ENCODE measurements around the gene TMEM196. TPM values are rescaled to one million over a fixed set of nuclear protein-coding genes. Genes with fewer than 3 reads are reported as not detected.

Gene TMEM196
- total and polyA plus RNA-seq, 4 donors, result 0.10 to 0.30 (median 0.29) TPM; not detected in 1

- no peak overlapping the region for H3K4me3 ChIP-seq (ENCODE audit: low read length in 2 of 2)
- ATAC-seq (ENCODE audit: low FRiP score) (no peak), DNase-seq (no peak)
- 50 to 54% methylated on average over 1 of the region's 1 CpG for WGBS, 2 donors
- no peak overlapping the region for H3K27ac ChIP-seq (ENCODE audit: low read depth in 1 of 2, low read length in 2 of 2)
- H3K4me1 ChIP-seq (ENCODE audit: control insufficient read depth in 1 of 2, insufficient read depth in 2 of 2, low read length in 2 of 2), result no peaks in the 10 kb centered on the region
- no peaks in the 10 kb centered on the region for H3K9me3 ChIP-seq (ENCODE audit: control insufficient read depth, low read length)
- no peaks in the 10 kb centered on the region for H3K27me3 ChIP-seq (ENCODE audit: control insufficient read depth in 1 of 2, insufficient read depth in 2 of 2, low read length in 1 of 2)
- H3K36me3 ChIP-seq (ENCODE audit: control insufficient read depth in 1 of 2, insufficient read depth in 2 of 2, low read length in 1 of 2), result no peaks in the 10 kb centered on the region
- intact Hi-C loops (cut with DNase I), result no loop called here
These were observed 57.9 kb downstream of the TMEM196 start for GRCh38 chr7:19715499-19715898.

- intact Hi-C loops (cut with DNase I), result loop anchor here (2.0 to 5.0 kb wide), 2 partner anchors 884 to 885 kb away; no protein-coding TSS in a partner anchor
These were observed 59.7 kb downstream of the TMEM196 start for GRCh38 chr7:19713676-19714075.

GRCh38 chr7:19709249-19709578, 64.2 kb downstream of the TMEM196 start:
- 43 to 48% methylated on average over 6 of the region's 6 CpGs for WGBS, 2 donors
- H3K4me1 ChIP-seq (ENCODE audit: control insufficient read depth in 1 of 2, insufficient read depth in 2 of 2, low read length in 2 of 2), result no peaks in the 10 kb centered on the region
- no peaks in the 10 kb centered on the region for H3K27me3 ChIP-seq (ENCODE audit: control insufficient read depth in 1 of 2, insufficient read depth in 2 of 2, low read length in 1 of 2)
- no peak for ATAC-seq (ENCODE audit: low FRiP score)
- intact Hi-C loops (cut with DNase I), result no loop called here
- H3K27ac ChIP-seq (ENCODE audit: low read depth in 1 of 2, low read length in 2 of 2), result peak overlapping the region in 1 of 2 donors; percentile 12
- no peak for DNase-seq
- no peaks in the 10 kb centered on the region for H3K9me3 ChIP-seq (ENCODE audit: control insufficient read depth, low read length)
- H3K4me3 ChIP-seq (ENCODE audit: low read length in 2 of 2), result no peak overlapping the region
- no peaks in the 10 kb centered on the region for H3K36me3 ChIP-seq (ENCODE audit: control insufficient read depth in 1 of 2, insufficient read depth in 2 of 2, low read length in 1 of 2)

More at GRCh38 chr7:19713676-19714075, 59.7 kb downstream of the TMEM196 start:
- WGBS, 2 donors, result 28 to 30% methylated on average over 1 of the region's 1 CpG
- ATAC-seq (ENCODE audit: low FRiP score) (no peak), DNase-seq (no peak)
- Histone ChIP-seq H3K27ac (ENCODE audit: low read depth in 1 of 2, low read length in 2 of 2) (no peak overlapping the region), H3K4me1 (ENCODE audit: control insufficient read depth in 1 of 2, insufficient read depth in 2 of 2, low read length in 2 of 2) (no peaks in the 10 kb centered on the region), H3K9me3 (ENCODE audit: control insufficient read depth, low read length) (no peaks in the 10 kb centered on the region), H3K36me3 (ENCODE audit: control insufficient read depth in 1 of 2, insufficient read depth in 2 of 2, low read length in 1 of 2) (no peaks in the 10 kb centered on the region), H3K4me3 (ENCODE audit: low read length in 2 of 2) (no peak overlapping the region), H3K27me3 (ENCODE audit: control insufficient read depth in 1 of 2, insufficient read depth in 2 of 2, low read length in 1 of 2) (no peaks in the 10 kb centered on the region)

GRCh38 chr7:19708397-19709248, 64.8 kb downstream of the TMEM196 start, which contains the start of gene POLR1F:
Gene POLR1F (minus strand): TSS chr7:19709037. CDS start chr7:19709016, 21 bp downstream.
- intact Hi-C loops (cut with DNase I), result no loop called here

GRCh38 chr7:19707240-19707639, 66.2 kb downstream of the TMEM196 start:
- Histone ChIP-seq H3K4me3 (ENCODE audit: low read length in 2 of 2) (no peak overlapping the region), H3K9me3 (ENCODE audit: control insufficient read depth, low read length) (no peaks in the 10 kb centered on the region), H3K27me3 (ENCODE audit: control insufficient read depth in 1 of 2, insufficient read depth in 2 of 2, low read length in 1 of 2) (no peaks in the 10 kb centered on the region), H3K4me1 (ENCODE audit: control insufficient read depth in 1 of 2, insufficient read depth in 2 of 2, low read length in 2 of 2) (no peaks in the 10 kb centered on the region), H3K27ac (ENCODE audit: low read depth in 1 of 2, low read length in 2 of 2) (no peak overlapping the region), H3K36me3 (ENCODE audit: control insufficient read depth in 1 of 2, insufficient read depth in 2 of 2, low read length in 1 of 2) (no peaks in the 10 kb centered on the region)
- ATAC-seq (ENCODE audit: low FRiP score) (no peak), DNase-seq (no peak)
- WGBS, 2 donors, result 36 to 44% methylated on average over 3 of the region's 3 CpGs
- intact Hi-C loops (cut with DNase I), result no loop called here

More at GRCh38 chr7:19708397-19709248, 64.8 kb downstream of the TMEM196 start, which contains the start of gene POLR1F:
- Histone ChIP-seq H3K4me1 (ENCODE audit: control insufficient read depth in 1 of 2, insufficient read depth in 2 of 2, low read length in 2 of 2) (no peaks in the 10 kb centered on the region), H3K4me3 (ENCODE audit: low read length in 2 of 2) (peak within 1 kb of the TSS; percentile 65 to 94), H3K27ac (ENCODE audit: low read depth in 1 of 2, low read length in 2 of 2) (peak within 1 kb of the TSS in 1 of 2 donors; percentile 38), H3K9me3 (ENCODE audit: control insufficient read depth, low read length) (no peaks in the 10 kb centered on the region), H3K27me3 (ENCODE audit: control insufficient read depth in 1 of 2, insufficient read depth in 2 of 2, low read length in 1 of 2) (no peaks in the 10 kb centered on the region), H3K36me3 (ENCODE audit: control insufficient read depth in 1 of 2, insufficient read depth in 2 of 2, low read length in 1 of 2) (no peaks in the 10 kb centered on the region)
- DNase-seq (peak; percentile 95 to 98), ATAC-seq (ENCODE audit: low FRiP score) (peak; percentile 98)
- WGBS, 2 donors, result 0 to 1% methylated on average over 56 of the region's 56 CpGs

GRCh38 chr7:19705663-19706062, 67.8 kb downstream of the TMEM196 start:
- Histone ChIP-seq H3K4me3 (ENCODE audit: low read length in 2 of 2) (no peak overlapping the region), H3K9me3 (ENCODE audit: control insufficient read depth, low read length) (no peaks in the 10 kb centered on the region), H3K36me3 (ENCODE audit: control insufficient read depth in 1 of 2, insufficient read depth in 2 of 2, low read length in 1 of 2) (no peaks in the 10 kb centered on the region), H3K27me3 (ENCODE audit: control insufficient read depth in 1 of 2, insufficient read depth in 2 of 2, low read length in 1 of 2) (no peaks in the 10 kb centered on the region), H3K27ac (ENCODE audit: low read depth in 1 of 2, low read length in 2 of 2) (no peak overlapping the region), H3K4me1 (ENCODE audit: control insufficient read depth in 1 of 2, insufficient read depth in 2 of 2, low read length in 2 of 2) (no peaks in the 10 kb centered on the region)
- ATAC-seq (ENCODE audit: low FRiP score), result no peak
- no peak for DNase-seq
- intact Hi-C loops (cut with DNase I), result no loop called here
- 72 to 74% methylated on average over 2 of the region's 2 CpGs for WGBS, 2 donors

- no peak overlapping the region for H3K4me3 ChIP-seq (ENCODE audit: low read length in 2 of 2)
- whole genome bisulfite sequencing, 2 donors, result 71 to 73% methylated on average over 4 of the region's 4 CpGs
- H3K36me3 ChIP-seq (ENCODE audit: control insufficient read depth in 1 of 2, insufficient read depth in 2 of 2, low read length in 1 of 2), result peaks cover 0 to 2% of the 10 kb centered on the region in 2 donors
- no peaks in the 10 kb centered on the region for H3K27me3 ChIP-seq (ENCODE audit: control insufficient read depth in 1 of 2, insufficient read depth in 2 of 2, low read length in 1 of 2)
- no peak overlapping the region for H3K27ac ChIP-seq (ENCODE audit: low read depth in 1 of 2, low read length in 2 of 2)
- ATAC-seq (ENCODE audit: low FRiP score), result no peak
- H3K4me1 ChIP-seq (ENCODE audit: control insufficient read depth in 1 of 2, insufficient read depth in 2 of 2, low read length in 2 of 2), result no peaks in the 10 kb centered on the region
- intact Hi-C loops (cut with DNase I), result no loop called here
- no peak for DNase-seq
- H3K9me3 ChIP-seq (ENCODE audit: control insufficient read depth, low read length), result no peaks in the 10 kb centered on the region
These were observed 71.9 kb downstream of the TMEM196 start for GRCh38 chr7:19701471-19701870.

- intact Hi-C loops (cut with DNase I), result no loop called here
- H3K4me3 ChIP-seq (ENCODE audit: low read length in 2 of 2), result no peak overlapping the region
- WGBS, 2 donors, result 93 to 95% methylated on average over 3 of the region's 3 CpGs
- ATAC-seq (ENCODE audit: low FRiP score) (no peak), DNase-seq (no peak)
- peaks cover 0 to 2% of the 10 kb centered on the region in 2 donors for H3K36me3 ChIP-seq (ENCODE audit: control insufficient read depth in 1 of 2, insufficient read depth in 2 of 2, low read length in 1 of 2)
- H3K4me1 ChIP-seq (ENCODE audit: control insufficient read depth in 1 of 2, insufficient read depth in 2 of 2, low read length in 2 of 2), result no peaks in the 10 kb centered on the region
- H3K9me3 ChIP-seq (ENCODE audit: control insufficient read depth, low read length), result no peaks in the 10 kb centered on the region
- no peak overlapping the region for H3K27ac ChIP-seq (ENCODE audit: low read depth in 1 of 2, low read length in 2 of 2)
- H3K27me3 ChIP-seq (ENCODE audit: control insufficient read depth in 1 of 2, insufficient read depth in 2 of 2, low read length in 1 of 2), result no peaks in the 10 kb centered on the region
These were observed 72.5 kb downstream of the TMEM196 start for GRCh38 chr7:19700936-19701335.

- ATAC-seq (ENCODE audit: low FRiP score) (no peak), DNase-seq (no peak)
- intact Hi-C loops (cut with DNase I), result no loop called here
- Histone ChIP-seq H3K4me3 (ENCODE audit: low read length in 2 of 2) (no peak overlapping the region), H3K36me3 (ENCODE audit: control insufficient read depth in 1 of 2, insufficient read depth in 2 of 2, low read length in 1 of 2) (peaks cover 0 to 2% of the 10 kb centered on the region in 2 donors), H3K4me1 (ENCODE audit: control insufficient read depth in 1 of 2, insufficient read depth in 2 of 2, low read length in 2 of 2) (no peaks in the 10 kb centered on the region), H3K27me3 (ENCODE audit: control insufficient read depth in 1 of 2, insufficient read depth in 2 of 2, low read length in 1 of 2) (no peaks in the 10 kb centered on the region), H3K9me3 (ENCODE audit: control insufficient read depth, low read length) (no peaks in the 10 kb centered on the region), H3K27ac (ENCODE audit: low read depth in 1 of 2, low read length in 2 of 2) (no peak overlapping the region)
- WGBS, 2 donors, result 84 to 87% methylated on average over 3 of the region's 3 CpGs
These were observed 75.1 kb downstream of the TMEM196 start for GRCh38 chr7:19698331-19698730.
